Liver (tissue), 9 donors: ENCODE results near the gene MTHFSD. TPM values are rescaled to one million over a fixed set of nuclear protein-coding genes. Genes with fewer than 3 reads are reported as not detected.

Source experiments
- DNase-seq: peaks from one replicate; pipeline ENCODE4 v3.0.0-alpha.2; 2017; ENCODE audit warnings: low spot score
- H3K27ac ChIP-seq, 2 donors: one replicate each; pipeline ENCODE4 v1.7.0; 2013; ENCODE audit warnings: inconsistent platforms in 2 of 2, low read length in 2 of 2, control low read depth in 1 of 2, low read depth in 1 of 2, mild to moderate bottlenecking in 1 of 2
- H3K27me3 ChIP-seq, 4 donors: one replicate each; pipeline versions ENCODE4 v1.6.1 to v1.7.0; 2013; ENCODE audit warnings: low read length in 3 of 4, inconsistent platforms in 1 of 4, mild to moderate bottlenecking in 1 of 4, moderate library complexity in 1 of 4; ENCODE audit not compliant: control insufficient read depth in 4 of 4, insufficient read depth in 4 of 4
- H3K36me3 ChIP-seq, 4 donors: one replicate each; pipeline versions ENCODE4 v1.6.1 to v1.7.0; 2013; ENCODE audit warnings: low read length in 3 of 4, mild to moderate bottlenecking in 3 of 4, low read depth in 1 of 4, moderate library complexity in 1 of 4; ENCODE audit not compliant: control insufficient read depth in 4 of 4, insufficient read depth in 3 of 4
- H3K4me1 ChIP-seq, 4 donors: one replicate each; pipeline versions ENCODE4 v1.6.1 to v1.7.0; 2013; ENCODE audit warnings: low read length in 3 of 4, mild to moderate bottlenecking in 3 of 4, moderate library complexity in 1 of 4; ENCODE audit not compliant: control insufficient read depth in 4 of 4, insufficient read depth in 4 of 4
- H3K4me3 ChIP-seq, 3 donors: one replicate each; pipeline versions ENCODE4 v1.6.1 to v1.7.0; 2013; ENCODE audit warnings: low read length in 3 of 3, control low read depth in 1 of 3, low read depth in 1 of 3, mild to moderate bottlenecking in 1 of 3
- H3K9ac ChIP-seq, 2 donors: one replicate each; pipeline ENCODE4 v1.7.0; 2013; ENCODE audit warnings: low read length in 2 of 2, mild to moderate bottlenecking in 2 of 2, moderate library complexity in 2 of 2, control low read depth in 1 of 2, low read depth in 1 of 2
- H3K9me3 ChIP-seq, 4 donors: one replicate each; pipeline versions ENCODE4 v1.6.1 to v1.7.0; 2013; ENCODE audit warnings: low read length in 3 of 4; ENCODE audit not compliant: control insufficient read depth in 4 of 4
- EGR1 ChIP-seq, 2 donors: IDR thresholded peaks; 2 replicates each; pipeline ENCODE4 v1.6.1; 2016 to 2018; ENCODE audit warnings: antibody characterized with exemption in 2 of 2, low read depth in 2 of 2
- FOXA1 ChIP-seq: IDR thresholded peaks from 2 replicates; pipeline ENCODE4 v1.6.1; 2016; ENCODE audit warnings: antibody characterized with exemption
- FOXA2 ChIP-seq: IDR thresholded peaks from 2 replicates; pipeline ENCODE4 v1.6.1; 2016; ENCODE audit warnings: antibody characterized with exemption
- HNF4A ChIP-seq, 2 donors: conservative IDR thresholded peaks; 2 replicates each; pipeline ENCODE4 v1.6.1; 2016; ENCODE audit warnings: antibody characterized with exemption in 2 of 2, mild to moderate bottlenecking in 2 of 2
- JUND ChIP-seq, 2 donors: IDR thresholded peaks; 2 replicates each; pipeline ENCODE4 v1.6.1; 2016; ENCODE audit warnings: antibody characterized with exemption in 2 of 2
- NR2F2 ChIP-seq: IDR thresholded peaks from 2 replicates; pipeline ENCODE4 v1.6.1; 2016; ENCODE audit warnings: antibody characterized with exemption
- RAD21 ChIP-seq, 2 donors: IDR thresholded peaks; 2 replicates each; pipeline ENCODE4 v1.6.1; 2016; ENCODE audit warnings: antibody characterized with exemption in 2 of 2, mild to moderate bottlenecking in 2 of 2
- RXRA ChIP-seq, 2 donors: IDR thresholded peaks; 2 replicates each; pipeline ENCODE4 v1.6.1; 2017 to 2018; ENCODE audit warnings: antibody characterized with exemption in 2 of 2, mild to moderate bottlenecking in 1 of 2
- SP1 ChIP-seq: IDR thresholded peaks from 2 replicates; pipeline ENCODE4 v1.6.1; 2018; ENCODE audit warnings: antibody characterized with exemption, mild to moderate bottlenecking
- TAF1 ChIP-seq: conservative IDR thresholded peaks from 2 replicates; pipeline ENCODE4 v1.6.1; 2016; ENCODE audit warnings: antibody characterized with exemption, mild to moderate bottlenecking
- YY1 ChIP-seq: IDR thresholded peaks from 2 replicates; pipeline ENCODE4 v1.6.1; 2016; ENCODE audit warnings: antibody characterized with exemption, mild to moderate bottlenecking
- WGBS: extraction: QIAGEN DNeasy Blood & Tissue Kit; methylation state at CpG from one replicate; pipeline ENCODE4 v1.1.7; 2013; 5-methylcytosine and 5-hydroxymethylcytosine counted together
- polyA plus RNA-seq, 2 donors: library from polyadenylated mRNA; stranded (reverse) in 1 of 2; unstranded in 1 of 2; fragments of 200-250 nt in 1 of 2; fragments of >200 nt in 1 of 2; fragmentation: Nextera tagmentation in 1 of 2; extraction: Ambion mirVana in 1 of 2; gene quantifications; one replicate each; pipeline versions ENCODE4 v1.2.1 to v1.2.3, GENCODE V29; 2013 to 2015
- total RNA-seq, 2 donors: library from RNA; depleted of rRNA; stranded (reverse); fragments of >200 nt; gene quantifications; one replicate each; pipeline ENCODE4 v1.2.3, GENCODE V29; 2014
- TF ChIP-seq, protein P1 (sequence below): IDR thresholded peaks from 2 replicates; pipeline ENCODE4 v1.6.1; 2016; ENCODE audit warnings: antibody characterized with exemption
- TF ChIP-seq, protein P2 (sequence below): fragments of 150-350 bp; IDR thresholded peaks from 2 replicates; pipeline ENCODE4 v1.5.1; 2017; ENCODE audit warnings: improper control_type of control experiment, low read depth, low read length; ENCODE audit not compliant: missing input control
- TF ChIP-seq, protein P3 (sequence below): IDR thresholded peaks from 2 replicates; pipeline ENCODE4 v1.6.1; 2016; ENCODE audit warnings: antibody characterized with exemption
- TF ChIP-seq, protein P4 (sequence below): IDR thresholded peaks from 2 replicates; pipeline ENCODE4 v1.6.1; 2016; ENCODE audit warnings: antibody characterized with exemption
- TF ChIP-seq, protein P5 (sequence below): IDR thresholded peaks from 2 replicates; pipeline ENCODE4 v1.6.1; 2016; ENCODE audit warnings: antibody characterized with exemption, mild to moderate bottlenecking
- donor health status: healthy.
- donor health status: healthy.
- donor health status: healthy.
- donor health status: healthy.
- donor health status: healthy.

Gene MTHFSD
- total and polyA plus RNA-seq, 4 donors, result 4.6 to 8.1 (median 6.5) TPM

DNA sequence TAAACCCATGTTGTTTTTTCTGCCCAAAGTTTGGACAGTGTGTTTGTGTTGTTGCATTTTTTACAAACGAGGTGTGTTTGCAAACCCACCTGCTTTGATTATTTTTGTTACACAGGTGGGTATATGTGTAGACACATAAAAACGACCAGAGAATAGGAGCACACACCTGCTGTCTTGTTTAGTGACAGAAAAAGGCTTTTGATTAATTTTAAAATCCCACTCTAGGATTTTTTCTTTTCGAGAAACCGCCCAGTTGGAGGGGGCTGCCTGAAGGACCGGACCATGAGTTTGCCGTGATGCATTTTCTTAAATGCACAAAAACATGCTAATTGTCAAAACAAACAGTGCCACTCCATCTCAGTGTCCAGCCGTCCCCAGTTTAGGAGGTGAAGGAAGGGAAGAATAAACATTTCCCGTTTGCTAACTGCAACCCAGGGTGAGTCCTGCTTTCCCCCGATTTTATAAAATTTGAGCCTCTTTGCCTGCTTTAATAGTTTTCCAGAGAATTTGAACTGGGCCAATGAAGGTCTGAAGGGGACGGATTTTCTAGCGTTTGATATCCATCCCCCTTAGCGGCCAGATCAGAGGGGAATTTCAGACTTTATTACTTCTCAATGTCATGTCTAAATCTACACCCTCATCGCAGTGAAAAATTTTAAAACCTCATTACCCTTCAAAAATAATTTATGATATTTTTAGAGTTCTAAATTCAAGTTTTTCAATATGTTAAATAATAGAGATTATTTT lies 14.8 kb upstream of the MTHFSD start:
- Histone ChIP-seq H3K27me3 (peaks cover 2 to 34% (median 25%) of the 10 kb centered on the region in 4 donors), H3K4me3 (no peak overlapping the region), H3K27ac (no peak overlapping the region), H3K36me3 (no peaks in the 10 kb centered on the region), H3K9ac (no peak overlapping the region), H3K9me3 (no peaks in the 10 kb centered on the region), H3K4me1 (peaks cover 0 to 13% (median 1%) of the 10 kb centered on the region in 4 donors)
- WGBS, result 28% methylated on average over 13 of the region's 13 CpGs
- no peak for TF ChIP-seq FOXA1
- no peak for TF ChIP-seq FOXA2
- TF ChIP-seq, protein P1, sequence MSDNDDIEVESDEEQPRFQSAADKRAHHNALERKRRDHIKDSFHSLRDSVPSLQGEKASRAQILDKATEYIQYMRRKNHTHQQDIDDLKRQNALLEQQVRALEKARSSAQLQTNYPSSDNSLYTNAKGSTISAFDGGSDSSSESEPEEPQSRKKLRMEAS, result no peak
- TF ChIP-seq, protein P2, sequence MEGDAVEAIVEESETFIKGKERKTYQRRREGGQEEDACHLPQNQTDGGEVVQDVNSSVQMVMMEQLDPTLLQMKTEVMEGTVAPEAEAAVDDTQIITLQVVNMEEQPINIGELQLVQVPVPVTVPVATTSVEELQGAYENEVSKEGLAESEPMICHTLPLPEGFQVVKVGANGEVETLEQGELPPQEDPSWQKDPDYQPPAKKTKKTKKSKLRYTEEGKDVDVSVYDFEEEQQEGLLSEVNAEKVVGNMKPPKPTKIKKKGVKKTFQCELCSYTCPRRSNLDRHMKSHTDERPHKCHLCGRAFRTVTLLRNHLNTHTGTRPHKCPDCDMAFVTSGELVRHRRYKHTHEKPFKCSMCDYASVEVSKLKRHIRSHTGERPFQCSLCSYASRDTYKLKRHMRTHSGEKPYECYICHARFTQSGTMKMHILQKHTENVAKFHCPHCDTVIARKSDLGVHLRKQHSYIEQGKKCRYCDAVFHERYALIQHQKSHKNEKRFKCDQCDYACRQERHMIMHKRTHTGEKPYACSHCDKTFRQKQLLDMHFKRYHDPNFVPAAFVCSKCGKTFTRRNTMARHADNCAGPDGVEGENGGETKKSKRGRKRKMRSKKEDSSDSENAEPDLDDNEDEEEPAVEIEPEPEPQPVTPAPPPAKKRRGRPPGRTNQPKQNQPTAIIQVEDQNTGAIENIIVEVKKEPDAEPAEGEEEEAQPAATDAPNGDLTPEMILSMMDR, result no peak
- no peak for TF ChIP-seq TAF1
- no peak for TF ChIP-seq RXRA (IDR thresholded peaks at IDR 0.05)
- TF ChIP-seq JUND (IDR thresholded peaks at IDR 0.05), result no peak
- TF ChIP-seq, protein P3, sequence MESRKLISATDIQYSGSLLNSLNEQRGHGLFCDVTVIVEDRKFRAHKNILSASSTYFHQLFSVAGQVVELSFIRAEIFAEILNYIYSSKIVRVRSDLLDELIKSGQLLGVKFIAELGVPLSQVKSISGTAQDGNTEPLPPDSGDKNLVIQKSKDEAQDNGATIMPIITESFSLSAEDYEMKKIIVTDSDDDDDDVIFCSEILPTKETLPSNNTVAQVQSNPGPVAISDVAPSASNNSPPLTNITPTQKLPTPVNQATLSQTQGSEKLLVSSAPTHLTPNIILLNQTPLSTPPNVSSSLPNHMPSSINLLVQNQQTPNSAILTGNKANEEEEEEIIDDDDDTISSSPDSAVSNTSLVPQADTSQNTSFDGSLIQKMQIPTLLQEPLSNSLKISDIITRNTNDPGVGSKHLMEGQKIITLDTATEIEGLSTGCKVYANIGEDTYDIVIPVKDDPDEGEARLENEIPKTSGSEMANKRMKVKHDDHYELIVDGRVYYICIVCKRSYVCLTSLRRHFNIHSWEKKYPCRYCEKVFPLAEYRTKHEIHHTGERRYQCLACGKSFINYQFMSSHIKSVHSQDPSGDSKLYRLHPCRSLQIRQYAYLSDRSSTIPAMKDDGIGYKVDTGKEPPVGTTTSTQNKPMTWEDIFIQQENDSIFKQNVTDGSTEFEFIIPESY, result no peak
- no peak for TF ChIP-seq NR2F2
- TF ChIP-seq EGR1 (IDR thresholded peaks at IDR 0.05; ENCODE audit: low read depth in 2 of 2), result no peak
- TF ChIP-seq RAD21 (IDR thresholded peaks at IDR 0.05), result no peak
- no peak for TF ChIP-seq SP1
- no peak for TF ChIP-seq HNF4A (conservative IDR thresholded peaks at IDR 0.05)
- TF ChIP-seq, protein P4, sequence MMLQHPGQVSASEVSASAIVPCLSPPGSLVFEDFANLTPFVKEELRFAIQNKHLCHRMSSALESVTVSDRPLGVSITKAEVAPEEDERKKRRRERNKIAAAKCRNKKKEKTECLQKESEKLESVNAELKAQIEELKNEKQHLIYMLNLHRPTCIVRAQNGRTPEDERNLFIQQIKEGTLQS, result no peak
- TF ChIP-seq, protein P5, sequence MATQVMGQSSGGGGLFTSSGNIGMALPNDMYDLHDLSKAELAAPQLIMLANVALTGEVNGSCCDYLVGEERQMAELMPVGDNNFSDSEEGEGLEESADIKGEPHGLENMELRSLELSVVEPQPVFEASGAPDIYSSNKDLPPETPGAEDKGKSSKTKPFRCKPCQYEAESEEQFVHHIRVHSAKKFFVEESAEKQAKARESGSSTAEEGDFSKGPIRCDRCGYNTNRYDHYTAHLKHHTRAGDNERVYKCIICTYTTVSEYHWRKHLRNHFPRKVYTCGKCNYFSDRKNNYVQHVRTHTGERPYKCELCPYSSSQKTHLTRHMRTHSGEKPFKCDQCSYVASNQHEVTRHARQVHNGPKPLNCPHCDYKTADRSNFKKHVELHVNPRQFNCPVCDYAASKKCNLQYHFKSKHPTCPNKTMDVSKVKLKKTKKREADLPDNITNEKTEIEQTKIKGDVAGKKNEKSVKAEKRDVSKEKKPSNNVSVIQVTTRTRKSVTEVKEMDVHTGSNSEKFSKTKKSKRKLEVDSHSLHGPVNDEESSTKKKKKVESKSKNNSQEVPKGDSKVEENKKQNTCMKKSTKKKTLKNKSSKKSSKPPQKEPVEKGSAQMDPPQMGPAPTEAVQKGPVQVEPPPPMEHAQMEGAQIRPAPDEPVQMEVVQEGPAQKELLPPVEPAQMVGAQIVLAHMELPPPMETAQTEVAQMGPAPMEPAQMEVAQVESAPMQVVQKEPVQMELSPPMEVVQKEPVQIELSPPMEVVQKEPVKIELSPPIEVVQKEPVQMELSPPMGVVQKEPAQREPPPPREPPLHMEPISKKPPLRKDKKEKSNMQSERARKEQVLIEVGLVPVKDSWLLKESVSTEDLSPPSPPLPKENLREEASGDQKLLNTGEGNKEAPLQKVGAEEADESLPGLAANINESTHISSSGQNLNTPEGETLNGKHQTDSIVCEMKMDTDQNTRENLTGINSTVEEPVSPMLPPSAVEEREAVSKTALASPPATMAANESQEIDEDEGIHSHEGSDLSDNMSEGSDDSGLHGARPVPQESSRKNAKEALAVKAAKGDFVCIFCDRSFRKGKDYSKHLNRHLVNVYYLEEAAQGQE, result no peak
- TF ChIP-seq YY1, result no peak
- DNase-seq, result no peak
